ENCODE results near the gene PJVK.

Gene PJVK

GRCh38 chr2:178476477-178476876 lies 25.3 kb downstream of the PJVK start:
- TF ChIP-seq ZFX (IDR thresholded peaks at IDR 0.05; ENCODE audit: borderline replicate concordance) (no peak), CTCF (IDR thresholded peaks at IDR 0.05) (no peak)
- H3K27ac ChIP-seq = no peak overlapping the region

GRCh38 chr2:178477443-178478129 lies 26.4 kb downstream of the PJVK start:
- no peak for TF ChIP-seq CTCF (IDR thresholded peaks at IDR 0.05)
- TF ChIP-seq ZFX (IDR thresholded peaks at IDR 0.05; ENCODE audit: borderline replicate concordance) = no peak
- H3K27ac ChIP-seq = peak overlapping the region; percentile 86

- H3K27ac ChIP-seq = peak overlapping the region; percentile 86
- no peak for TF ChIP-seq ZFX (IDR thresholded peaks at IDR 0.05; ENCODE audit: borderline replicate concordance)
- no peak for TF ChIP-seq CTCF (IDR thresholded peaks at IDR 0.05)
These were observed 26.9 kb downstream of the PJVK start for GRCh38 chr2:178478130-178478438.

GRCh38 chr2:178478439-178479274 lies 27.5 kb downstream of the PJVK start, which contains the start of gene FKBP7:
Gene FKBP7, minus strand, starts transcription at chr2:178478600. Its CDS starts 101 bp downstream, at chr2:178478499.
- TF ChIP-seq CTCF (IDR thresholded peaks at IDR 0.05) (peak; percentile 84), ZFX (IDR thresholded peaks at IDR 0.05; ENCODE audit: borderline replicate concordance) (no peak)
- H3K27ac ChIP-seq = peak within 1 kb of the TSS; percentile 86

GRCh38 chr2:178479275-178479616 lies 28.1 kb downstream of the PJVK start:
- H3K27ac ChIP-seq = peak overlapping the region; percentile 86
- TF ChIP-seq ZFX (IDR thresholded peaks at IDR 0.05; ENCODE audit: borderline replicate concordance) (no peak), CTCF (IDR thresholded peaks at IDR 0.05) (peak; percentile 49)

GRCh38 chr2:178479758-178480226 lies 28.6 kb downstream of the PJVK start:
- no peak for TF ChIP-seq ZFX (IDR thresholded peaks at IDR 0.05; ENCODE audit: borderline replicate concordance)
- no peak for TF ChIP-seq CTCF (IDR thresholded peaks at IDR 0.05)
- H3K27ac ChIP-seq = peak overlapping the region; percentile 86

All from 22Rv1 (cell line).